ENCODE data around the gene ADM2. TPM values are rescaled to one million over a fixed set of nuclear protein-coding genes. Genes with fewer than 3 reads are reported as not detected.

Gene ADM2
- polyA plus RNA-seq, 1 of the 3 experiments (the other 2 are of a cell fraction), result 0.61 TPM

DNA sequence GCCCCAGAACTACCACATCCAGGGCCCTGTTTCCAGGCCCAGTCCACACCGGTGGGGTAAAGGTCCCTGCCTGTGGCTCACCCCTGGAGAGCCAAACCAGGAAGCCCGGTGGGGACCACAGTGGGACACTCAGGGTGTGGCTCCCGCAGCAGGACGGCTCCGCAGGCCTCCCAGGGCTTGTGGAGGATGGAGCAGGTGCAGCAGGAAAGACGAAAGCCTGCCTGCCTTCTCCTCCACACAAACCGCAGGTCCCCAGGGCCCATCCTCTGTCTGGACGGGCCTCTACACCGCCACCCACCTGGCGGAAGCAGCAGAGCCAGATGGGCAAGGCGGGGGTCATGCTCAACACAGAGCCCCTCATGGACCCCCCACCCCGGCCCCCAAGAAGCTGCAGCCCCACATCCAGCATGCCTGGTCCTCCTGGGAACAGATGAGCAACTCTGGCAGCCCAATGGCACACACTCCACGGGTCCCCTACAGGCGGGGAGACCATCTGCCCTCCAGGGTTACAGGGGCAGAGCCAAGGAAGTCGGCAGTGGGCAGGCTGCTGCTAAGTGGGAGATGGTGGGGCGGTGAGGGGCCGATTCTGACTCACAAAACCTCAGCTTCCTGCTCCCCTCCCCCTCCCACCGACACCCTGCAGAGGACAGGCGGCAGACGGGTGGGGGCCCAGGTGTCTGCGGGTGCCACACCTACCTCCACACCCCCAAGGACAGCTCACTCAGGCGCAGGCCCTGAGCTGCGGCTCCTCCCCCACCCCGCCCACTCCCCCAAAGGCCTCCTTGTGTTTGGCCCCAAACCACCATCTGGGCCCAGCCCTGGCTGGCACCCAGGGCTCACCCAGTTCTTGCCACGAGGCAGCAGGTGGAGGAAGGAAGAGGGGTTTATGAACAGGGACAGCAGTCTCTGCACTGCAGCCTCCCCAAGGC lies 11.7 kb upstream of the ADM2 start:
- DNase-seq, result no peak
- CTCF ChIA-PET, result interaction anchor here (1.1 to 1.9 kb wide), 3 partner anchors 12 to 144 kb away, joined by 3 to 8 read pairs (median 4); no protein-coding TSS in a partner anchor
- H3K79me2 ChIP-seq (ENCODE audit: insufficient read depth), result peaks cover 63% of the 10 kb centered on the region
- no peak overlapping the region for H3K4me2 ChIP-seq
- peaks cover 0 to 32% of the 10 kb centered on the region in 2 experiments for H3K36me3 ChIP-seq (replicated peaks in 1 of 2; ENCODE audit: control insufficient read depth in 1 of 2, insufficient read depth in 2 of 2, low read length in 1 of 2)
- 81% methylated on average over 11 of the region's 25 CpGs for WGBS (ENCODE audit: low lambda C conversion rate)
- H4K20me1 ChIP-seq (ENCODE audit: insufficient read depth), result peaks cover 65% of the 10 kb centered on the region
- H3K4me1 ChIP-seq (ENCODE audit: control insufficient read depth in 1 of 2, insufficient read depth in 2 of 2, low read depth in 1 of 2, low read length in 1 of 2), result peaks cover 4 to 35% of the 10 kb centered on the region in 2 experiments; a peak in 2 of 4 replicates
- H3K9ac ChIP-seq, result no peak overlapping the region
- no peaks in the 10 kb centered on the region for H3K27me3 ChIP-seq (ENCODE audit: insufficient read depth)
- no peaks in the 10 kb centered on the region for H3K9me3 ChIP-seq
- POLR2A ChIA-PET, result interaction anchor here (1.1 kb wide), 1 partner anchor 55 kb away, joined by 3 read pairs; the partner anchor contains the start of gene SCO2
- H3K9me2 ChIP-seq, result no peaks in the 10 kb centered on the region
- TF ChIP-seq NRF1 (IDR thresholded peaks at IDR 0.05; ENCODE audit: low read depth, low read length) (no peak), MXI1 (IDR thresholded peaks at IDR 0.05; ENCODE audit: low read depth, low read length) (no peak), TCF12 (IDR thresholded peaks at IDR 0.05) (no peak), NFIC (IDR thresholded peaks at IDR 0.05; ENCODE audit: borderline replicate concordance) (no peak), RFX5 (IDR thresholded peaks at IDR 0.05; ENCODE audit: low read length) (no peak), CHD2 (IDR thresholded peaks at IDR 0.05; ENCODE audit: low read length, partially characterized antibody) (no peak), POLR2AphosphoS5 (IDR thresholded peaks at IDR 0.05; ENCODE audit: low read depth, low read length) (no peak), TAF1 (IDR thresholded peaks at IDR 0.05; ENCODE audit: borderline replicate concordance, low read depth, low read length) (no peak), RAD21 (IDR thresholded peaks at IDR 0.05; ENCODE audit: low read length) (no peak), FOSL2 (IDR thresholded peaks at IDR 0.05; ENCODE audit: borderline replicate concordance, low read depth) (no peak), RCOR1 (IDR thresholded peaks at IDR 0.05; ENCODE audit: low read length) (no peak), YY1 (IDR thresholded peaks at IDR 0.05; ENCODE audit: low read depth) (no peak), ELF1 (IDR thresholded peaks at IDR 0.05) (no peak), SMC3 (IDR thresholded peaks at IDR 0.05; ENCODE audit: low read depth, low read length) (no peak)
- TF ChIP-seq, protein P1, sequence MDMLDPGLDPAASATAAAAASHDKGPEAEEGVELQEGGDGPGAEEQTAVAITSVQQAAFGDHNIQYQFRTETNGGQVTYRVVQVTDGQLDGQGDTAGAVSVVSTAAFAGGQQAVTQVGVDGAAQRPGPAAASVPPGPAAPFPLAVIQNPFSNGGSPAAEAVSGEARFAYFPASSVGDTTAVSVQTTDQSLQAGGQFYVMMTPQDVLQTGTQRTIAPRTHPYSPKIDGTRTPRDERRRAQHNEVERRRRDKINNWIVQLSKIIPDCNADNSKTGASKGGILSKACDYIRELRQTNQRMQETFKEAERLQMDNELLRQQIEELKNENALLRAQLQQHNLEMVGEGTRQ (IDR thresholded peaks at IDR 0.05; ENCODE audit: borderline replicate concordance, low read depth, low read length), result no peak
- TF ChIP-seq, protein P2, sequence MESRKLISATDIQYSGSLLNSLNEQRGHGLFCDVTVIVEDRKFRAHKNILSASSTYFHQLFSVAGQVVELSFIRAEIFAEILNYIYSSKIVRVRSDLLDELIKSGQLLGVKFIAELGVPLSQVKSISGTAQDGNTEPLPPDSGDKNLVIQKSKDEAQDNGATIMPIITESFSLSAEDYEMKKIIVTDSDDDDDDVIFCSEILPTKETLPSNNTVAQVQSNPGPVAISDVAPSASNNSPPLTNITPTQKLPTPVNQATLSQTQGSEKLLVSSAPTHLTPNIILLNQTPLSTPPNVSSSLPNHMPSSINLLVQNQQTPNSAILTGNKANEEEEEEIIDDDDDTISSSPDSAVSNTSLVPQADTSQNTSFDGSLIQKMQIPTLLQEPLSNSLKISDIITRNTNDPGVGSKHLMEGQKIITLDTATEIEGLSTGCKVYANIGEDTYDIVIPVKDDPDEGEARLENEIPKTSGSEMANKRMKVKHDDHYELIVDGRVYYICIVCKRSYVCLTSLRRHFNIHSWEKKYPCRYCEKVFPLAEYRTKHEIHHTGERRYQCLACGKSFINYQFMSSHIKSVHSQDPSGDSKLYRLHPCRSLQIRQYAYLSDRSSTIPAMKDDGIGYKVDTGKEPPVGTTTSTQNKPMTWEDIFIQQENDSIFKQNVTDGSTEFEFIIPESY (IDR thresholded peaks at IDR 0.05; ENCODE audit: borderline replicate concordance, low read depth), result no peak
- no peak overlapping the region for H3K27ac ChIP-seq (ENCODE audit: low read depth in 2 of 2, low read length in 1 of 2)
- no peaks in the 10 kb centered on the region for H3F3A ChIP-seq (replicated peaks; ENCODE audit: insufficient read depth)
- no peak overlapping the region for H2AFZ ChIP-seq (ENCODE audit: low read depth)
- no peak overlapping the region for H3K4me3 ChIP-seq (ENCODE audit: low read depth in 2 of 2, low read length in 1 of 2)

Data from SK-N-SH (cell line).